Pulmonary artery endothelial cell (primary cell): Measurements from ENCODE around the gene AK2. TPM values are rescaled to one million over a fixed set of nuclear protein-coding genes. Genes with fewer than 3 reads are reported as not detected.
"Not testable (repeated sequence)": the region's sequence is repeated elsewhere in the genome, so short reads cannot be mapped to it uniquely, and the experiment has no call there.

Source experiments
- DNase-seq: peaks from one replicate; pipeline ENCODE4 v3.0.0-alpha.2; 2011; ENCODE audit warnings: low read depth, low spot score
- total RNA-seq: library from RNA; depleted of rRNA; stranded (reverse); fragments of >200 nt; gene quantifications from 2 replicates; pipeline ENCODE4 v1.2.3, GENCODE V29; 2014

AK2 gene
- total RNA-seq, 1 donor from 2014 or later: 102 TPM

DNA sequence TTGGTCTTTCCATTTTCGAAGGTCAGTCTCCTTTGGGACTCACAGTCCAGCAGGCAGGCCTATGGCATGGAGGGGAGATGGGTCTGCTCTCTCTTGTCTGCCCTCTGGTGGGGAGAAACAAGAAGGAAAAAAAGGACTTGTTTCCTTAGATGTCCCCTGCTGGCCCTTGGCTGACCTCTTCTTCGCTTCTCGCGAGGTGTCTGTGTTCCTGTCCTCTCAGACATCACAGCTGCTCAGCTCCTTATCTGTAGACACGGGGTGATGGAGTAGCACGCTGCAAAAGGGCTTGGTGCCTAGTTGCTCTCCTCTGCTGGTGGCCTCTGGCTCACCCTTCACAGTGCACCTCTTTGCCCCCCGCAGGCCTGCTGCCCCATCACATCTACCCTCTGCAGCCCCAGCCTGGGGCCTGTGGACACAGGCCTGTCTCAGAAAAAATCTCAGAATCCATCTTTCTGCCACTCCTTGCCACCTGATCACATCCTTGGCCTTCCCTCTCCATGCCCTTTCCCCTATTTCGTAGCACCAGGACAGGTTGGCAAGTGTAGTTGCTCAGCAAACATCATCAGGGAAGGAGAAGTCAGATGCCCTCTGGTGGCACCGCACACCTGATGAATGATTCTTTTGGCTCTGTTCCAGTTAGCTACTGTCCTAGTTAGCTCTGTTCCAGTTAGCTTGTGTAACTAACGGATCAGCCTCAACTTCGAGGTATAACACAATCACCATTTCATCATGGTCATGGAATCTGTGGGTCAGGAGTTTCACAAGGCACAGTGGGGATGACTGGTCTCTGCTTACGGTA is 18.7 kb upstream of the AK2 start:
- peak; percentile 80 for DNase-seq

DNA sequence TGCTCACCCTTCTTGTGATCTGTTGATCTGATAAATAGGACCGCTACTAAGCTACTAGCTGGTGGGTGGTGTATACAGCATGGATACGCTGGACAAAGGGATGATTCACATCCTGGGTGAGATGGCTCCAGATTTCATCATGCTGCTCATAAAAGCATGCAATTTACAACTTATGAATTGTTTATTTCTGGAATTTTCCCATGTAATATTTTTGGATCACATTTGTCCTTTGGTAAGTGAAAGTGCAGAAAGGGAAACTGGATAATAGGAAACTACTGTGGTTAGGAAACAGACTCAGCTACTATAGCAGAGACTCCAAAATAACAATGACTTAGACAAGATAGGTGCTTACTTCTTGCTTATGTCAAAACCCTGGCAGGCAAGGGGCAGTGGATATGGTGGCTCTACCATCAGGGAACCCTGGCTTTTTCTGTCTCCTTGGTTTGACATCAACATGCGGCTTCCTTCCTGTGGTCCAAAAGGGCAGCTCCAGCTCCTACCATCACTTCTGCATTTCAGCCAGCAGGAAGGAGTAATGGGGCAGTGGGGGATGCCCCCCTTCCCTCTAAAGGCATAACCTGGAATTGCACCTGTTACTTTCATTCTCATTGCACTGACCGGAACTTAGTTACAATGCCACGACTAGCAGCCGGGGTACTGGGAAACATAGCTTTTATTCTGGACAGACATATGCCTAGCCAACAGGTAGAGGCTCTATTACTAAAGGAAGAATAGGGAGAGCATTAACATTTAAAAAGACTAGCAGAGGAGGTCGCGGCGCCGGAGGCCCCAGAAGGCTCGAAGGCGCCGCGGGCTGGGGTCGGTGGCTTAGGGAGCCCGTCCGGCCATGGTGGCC is 13.8 kb upstream of the AK2 start:
- no peak for DNase-seq

DNA sequence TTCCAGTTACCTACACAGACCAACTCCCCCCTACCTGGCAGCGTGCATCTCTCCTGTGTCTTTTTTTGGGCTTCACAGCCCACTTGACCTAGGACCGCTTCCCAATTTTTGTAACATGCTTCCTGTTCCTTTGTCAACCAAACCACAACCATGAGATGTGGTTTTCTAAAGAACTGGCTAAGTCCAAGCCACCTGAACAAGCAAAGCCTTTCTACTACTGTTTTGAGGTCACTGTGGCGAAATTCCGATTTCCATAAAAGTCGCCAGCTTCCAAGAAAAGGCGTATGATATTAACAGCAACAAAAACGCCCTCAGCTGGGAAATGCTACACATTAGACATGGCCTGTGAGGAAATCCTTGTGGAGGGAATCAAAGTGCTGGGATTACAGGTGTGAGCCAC is 12.7 kb upstream of the AK2 start:
- no peak for DNase-seq

DNA sequence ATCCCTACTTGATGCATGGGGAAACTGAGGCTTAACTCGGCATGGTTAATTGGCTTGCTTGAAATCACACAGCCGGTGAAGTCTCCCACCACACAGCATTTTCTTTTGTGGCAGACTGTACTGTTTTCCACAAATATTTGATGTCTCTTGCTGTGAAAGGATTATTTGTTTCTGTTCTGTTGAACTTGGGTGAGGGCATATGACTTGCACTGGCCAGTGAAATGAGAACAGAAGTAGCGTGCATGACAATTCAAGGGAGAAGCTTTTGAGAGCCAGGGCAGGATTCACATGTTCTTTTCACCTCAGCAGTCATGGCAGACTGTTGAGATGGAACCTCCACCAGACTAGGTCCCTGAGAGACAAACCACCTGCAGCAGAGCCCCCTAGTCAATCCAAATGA is 11.7 kb upstream of the AK2 start:
- no peak for DNase-seq

DNA sequence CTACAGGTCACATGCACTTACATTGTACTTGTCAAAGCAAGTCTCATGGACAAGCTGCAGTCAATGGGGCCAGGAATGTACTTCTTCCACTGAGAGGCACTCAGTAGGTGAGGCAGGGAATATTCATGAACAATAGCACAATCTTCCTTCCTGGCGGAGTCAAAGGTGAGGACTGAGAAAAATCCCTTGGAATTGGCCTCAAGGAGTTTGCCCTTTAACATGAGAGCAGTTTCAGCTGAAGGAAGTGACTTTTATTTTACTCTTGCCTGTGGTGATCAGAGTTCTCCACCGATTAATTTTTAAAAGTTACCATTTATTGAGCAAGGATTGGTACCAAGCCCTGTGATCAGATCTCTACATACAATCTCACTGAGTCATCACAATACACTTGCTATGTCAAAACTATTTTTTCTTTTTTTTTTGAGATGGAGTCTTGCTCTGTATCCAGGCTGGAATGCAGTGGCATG is 11.2 kb upstream of the AK2 start:
- DNase-seq: no peak

DNA sequence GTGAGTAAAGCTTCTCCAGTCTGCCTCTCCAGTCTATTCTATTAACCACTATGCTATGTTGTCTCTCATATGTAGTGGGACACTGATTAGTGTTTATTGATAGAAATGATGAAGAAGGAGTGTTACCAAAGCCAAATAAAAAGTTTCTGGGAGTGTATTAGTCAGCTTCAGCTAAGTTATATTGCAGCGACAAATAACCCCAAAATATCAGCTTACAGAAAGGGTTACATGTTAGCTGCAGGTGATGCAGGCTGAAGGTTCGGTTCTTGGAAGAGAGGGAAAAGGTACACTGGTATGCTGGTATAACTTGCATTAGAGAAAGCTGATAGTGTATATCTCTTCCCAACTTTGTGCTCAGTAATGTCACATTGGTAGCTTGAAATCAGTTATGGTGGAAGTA is 10.6 kb upstream of the AK2 start:
- no peak for DNase-seq

DNA sequence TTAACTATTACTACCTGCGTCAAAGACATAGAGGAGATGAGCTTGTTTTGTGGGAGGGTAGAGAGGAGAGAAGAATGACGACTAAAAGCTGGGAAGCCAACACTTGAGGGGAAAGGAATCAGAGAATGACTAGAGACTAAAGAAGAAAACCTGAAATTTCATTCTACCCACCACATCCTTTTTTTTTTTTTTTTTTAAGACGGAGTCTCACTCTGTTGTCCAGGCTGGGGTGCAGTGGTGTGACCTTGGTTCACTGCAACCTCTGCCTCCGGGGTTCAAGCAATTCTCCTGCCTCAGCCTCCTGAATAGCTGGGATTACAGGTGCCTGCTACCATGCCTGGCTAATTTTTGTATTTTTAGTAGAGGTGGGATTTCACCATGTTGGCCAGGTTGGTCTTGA is 9.6 kb upstream of the AK2 start:
- DNase-seq: not testable (repeated sequence)

DNA sequence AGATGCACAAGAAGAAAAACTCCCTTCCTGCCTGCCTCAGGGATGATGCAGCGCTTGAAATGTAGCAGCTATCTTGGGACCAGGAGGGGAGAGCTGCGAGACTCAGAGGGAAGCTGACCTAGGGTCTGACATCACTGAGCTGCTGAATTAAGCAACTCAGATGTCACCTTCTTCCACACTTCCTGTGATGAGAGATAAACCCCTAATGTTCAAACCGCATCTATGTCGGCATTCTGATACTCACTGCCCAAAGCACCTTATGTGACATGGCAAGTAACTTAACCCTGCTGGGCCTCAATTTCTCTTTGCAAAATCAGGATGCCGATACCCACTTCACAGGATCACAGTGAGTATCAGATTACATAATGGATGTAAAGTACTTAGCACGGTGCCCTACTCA is 9.1 kb upstream of the AK2 start:
- DNase-seq: no peak

DNA sequence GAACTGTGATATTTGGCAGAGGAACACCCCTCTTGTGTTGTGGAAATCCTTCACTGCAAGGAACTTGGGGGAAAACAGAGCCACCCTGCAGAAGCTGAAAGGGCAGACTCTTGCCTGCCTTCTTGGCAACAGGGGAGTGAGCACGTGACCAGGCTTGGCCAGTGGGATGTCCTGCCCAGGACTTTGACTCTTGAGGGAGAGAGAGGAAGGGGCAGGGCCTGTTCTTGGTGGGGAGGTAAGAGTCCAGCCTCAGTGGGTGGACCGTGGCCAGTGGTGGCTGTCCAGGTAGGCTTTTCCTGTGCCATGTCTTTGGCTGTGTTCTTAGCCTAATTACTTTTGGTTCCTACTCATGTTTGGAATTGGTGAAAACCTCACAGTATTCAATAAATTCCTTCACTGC is 8.6 kb upstream of the AK2 start:
- DNase-seq: no peak

DNA sequence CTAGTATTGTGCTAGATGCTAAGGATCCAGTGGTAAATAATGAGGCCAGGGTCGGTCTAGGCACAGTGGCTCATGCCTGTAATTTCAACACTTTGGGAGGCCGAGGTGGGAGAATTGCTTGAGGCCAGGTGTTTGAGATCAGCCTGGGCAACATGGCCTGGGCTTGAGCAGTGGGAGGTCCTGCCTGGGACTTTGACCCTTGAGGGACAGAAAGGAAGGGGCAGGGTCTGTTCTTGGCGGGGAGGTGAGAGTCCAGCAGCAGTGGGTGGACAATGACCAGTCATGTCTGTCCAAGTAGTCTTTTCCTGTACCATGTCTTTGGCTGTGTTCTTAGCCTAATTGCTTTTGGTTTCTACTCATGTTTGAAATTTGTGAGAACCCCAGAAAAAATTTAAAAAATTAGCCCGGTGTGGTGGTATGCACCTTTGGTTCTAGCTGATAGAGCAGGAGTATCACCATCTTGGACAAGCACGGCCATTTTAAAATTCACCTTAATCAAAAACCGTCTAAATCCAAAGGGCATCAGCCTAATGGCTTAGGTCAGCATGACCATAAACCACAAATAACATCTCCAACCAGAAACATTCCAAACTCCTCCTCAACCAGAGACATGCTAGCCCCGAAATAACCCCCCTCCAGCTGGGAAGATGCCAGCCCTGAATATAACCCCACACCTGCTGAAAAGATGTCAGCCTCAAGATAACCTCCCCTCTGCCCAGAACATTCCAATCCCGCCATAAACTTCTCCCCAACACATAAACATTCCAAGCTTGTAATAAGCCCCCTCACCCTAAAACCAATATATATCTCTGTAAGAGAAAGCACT is 6.8 kb upstream of the AK2 start:
- DNase-seq: no peak

DNA sequence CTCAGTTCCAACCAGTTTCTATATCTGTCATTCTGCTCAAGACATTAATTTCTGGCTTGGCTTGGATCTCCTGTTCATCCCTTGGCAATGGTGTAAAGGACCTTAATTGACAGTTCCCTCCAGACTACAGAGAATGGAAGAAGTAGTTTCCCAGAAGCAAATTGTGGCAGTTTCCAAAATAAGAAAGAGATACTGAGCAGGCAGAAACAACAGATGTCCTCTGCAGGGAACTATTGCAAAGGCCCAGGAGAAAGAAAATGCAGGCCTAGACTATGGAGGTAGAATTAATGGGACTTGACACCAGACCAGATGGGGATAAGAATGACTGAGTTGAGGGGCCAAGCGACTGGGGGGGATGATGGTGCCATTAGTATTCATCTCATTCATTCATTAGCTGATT is 6.1 kb upstream of the AK2 start:
- DNase-seq: no peak

DNA sequence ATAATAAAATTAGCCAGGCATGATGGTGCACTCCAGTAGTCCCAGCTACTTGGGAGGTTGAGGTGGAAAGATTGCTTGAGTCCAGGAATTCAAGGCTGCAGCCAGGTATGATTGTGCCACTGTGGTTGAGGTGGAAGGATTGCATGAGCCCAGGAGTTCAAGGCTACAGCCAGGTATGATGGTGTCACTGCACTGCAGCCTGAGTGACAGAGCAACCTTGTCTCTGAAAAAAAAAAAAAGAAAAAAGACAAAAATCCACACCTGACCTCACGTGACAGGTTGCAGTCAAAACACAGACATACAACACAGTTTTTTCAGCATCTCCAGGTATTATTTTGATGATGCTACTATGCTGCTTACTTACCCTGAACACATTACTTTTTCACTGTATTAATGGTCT is 4.3 kb upstream of the AK2 start:
- no peak for DNase-seq

DNA sequence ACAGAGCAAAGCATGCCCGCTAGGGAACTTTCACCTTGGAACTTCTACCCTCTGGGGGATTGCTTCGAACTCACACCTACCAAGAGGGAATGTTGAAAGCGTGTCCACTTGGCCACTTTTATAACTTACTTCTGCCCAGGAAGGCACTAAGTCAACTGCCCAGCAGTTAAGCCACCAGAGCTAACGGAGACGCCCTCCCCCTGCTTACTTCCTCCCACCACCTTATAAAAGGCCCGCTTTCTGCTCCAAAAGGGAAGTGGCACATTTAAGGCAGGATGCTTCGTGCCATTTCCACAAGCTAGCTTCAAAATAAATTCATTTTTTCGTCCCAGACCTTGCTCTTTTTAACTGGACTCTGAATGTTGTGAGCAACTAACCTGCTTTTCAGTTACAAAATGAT is 3.2 kb upstream of the AK2 start:
- no peak for DNase-seq

DNA sequence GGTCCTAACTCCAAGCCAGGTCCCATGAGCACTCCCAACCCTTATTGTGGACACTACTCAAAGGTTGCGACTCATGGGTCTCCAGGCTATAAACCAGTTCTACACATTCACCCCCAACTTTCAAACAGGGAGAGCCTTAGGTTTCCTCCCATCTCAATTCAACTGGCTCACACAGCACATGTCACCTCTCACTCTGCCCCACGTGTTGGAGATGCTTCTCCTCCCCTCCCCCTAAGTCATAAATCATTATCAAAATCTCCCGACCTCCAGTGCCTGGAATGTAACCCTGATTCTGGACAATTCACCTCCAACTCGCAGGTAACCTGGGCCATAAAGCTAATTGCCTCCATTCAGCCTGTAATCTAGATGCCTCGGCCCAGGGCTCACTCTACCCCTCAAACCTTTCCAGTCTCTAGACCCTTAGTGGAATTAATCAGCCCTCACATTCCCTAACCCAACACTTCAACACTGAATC is 595 bp downstream of the AK2 start:
- no peak for DNase-seq

DNA sequence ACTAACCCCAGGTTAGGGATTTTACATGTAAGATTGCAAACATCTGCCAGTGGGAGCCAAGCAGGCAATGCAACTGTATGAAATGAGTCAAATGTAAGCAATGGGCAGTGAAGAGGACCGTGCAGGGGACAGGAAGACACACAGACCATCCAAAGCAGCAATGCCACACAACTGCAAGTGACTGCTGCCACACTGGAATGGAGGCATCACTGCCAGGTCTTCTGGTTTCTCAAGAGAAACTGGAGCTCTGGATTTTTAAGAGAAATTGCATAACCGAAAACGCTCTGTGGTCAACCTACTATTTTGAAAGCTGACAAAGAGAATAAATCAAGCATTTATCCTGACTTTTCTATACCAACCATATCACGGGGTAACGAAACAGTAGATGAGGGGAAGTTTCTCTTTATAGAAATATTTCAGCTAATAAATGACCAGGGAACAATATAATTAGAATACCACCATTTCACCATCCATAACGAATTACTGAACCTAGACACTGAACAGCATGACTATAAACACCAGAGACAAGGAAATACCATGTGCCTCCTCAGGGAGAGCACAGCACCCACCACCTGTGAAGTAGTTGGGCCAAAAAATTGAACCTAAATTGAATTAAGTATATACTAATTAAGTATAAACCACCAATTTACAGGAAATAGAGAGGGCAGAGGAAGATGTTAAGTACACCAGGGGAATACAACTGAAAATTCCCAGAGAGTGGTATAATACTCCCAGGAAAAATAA is 4.4 kb downstream of the AK2 start:
- no peak for DNase-seq

DNA sequence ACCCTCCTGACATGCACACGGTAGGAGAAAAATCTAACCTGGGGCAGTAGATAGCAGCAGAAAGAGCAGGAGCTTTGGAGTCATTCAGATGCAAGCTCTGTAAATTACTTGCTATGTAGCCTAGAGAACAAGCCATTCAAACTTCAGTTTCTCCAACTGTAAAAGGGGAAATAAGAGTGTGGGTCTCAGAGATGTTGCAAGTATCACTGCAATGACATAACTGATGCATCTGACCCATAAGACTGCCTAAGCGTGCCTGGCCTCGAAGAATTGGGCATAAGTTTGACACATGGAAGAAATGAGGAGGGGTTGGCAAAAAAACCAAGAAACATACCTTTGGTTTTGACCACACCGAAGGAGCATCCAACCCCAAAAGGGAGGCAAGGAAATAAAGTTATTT is 5.2 kb downstream of the AK2 start:
- no peak for DNase-seq

DNA sequence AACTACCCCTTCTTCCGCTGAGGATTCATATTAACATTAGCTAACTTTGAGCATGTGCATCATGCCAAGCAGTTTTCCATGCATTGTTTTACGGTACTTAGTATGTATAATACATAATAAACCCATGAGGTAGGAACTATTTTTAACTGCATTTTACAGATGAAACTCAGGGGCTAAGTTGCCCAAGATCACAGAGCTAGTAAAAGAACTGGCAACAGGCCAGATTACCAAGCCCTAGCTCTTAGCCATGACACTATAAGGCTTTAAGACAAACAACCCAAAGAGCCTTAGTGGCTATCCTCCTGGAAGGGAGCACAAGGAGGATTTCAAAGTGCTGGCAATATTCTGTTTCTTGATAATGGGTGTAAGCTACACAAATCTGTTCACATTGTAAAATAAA is 6.1 kb downstream of the AK2 start:
- DNase-seq: no peak

DNA sequence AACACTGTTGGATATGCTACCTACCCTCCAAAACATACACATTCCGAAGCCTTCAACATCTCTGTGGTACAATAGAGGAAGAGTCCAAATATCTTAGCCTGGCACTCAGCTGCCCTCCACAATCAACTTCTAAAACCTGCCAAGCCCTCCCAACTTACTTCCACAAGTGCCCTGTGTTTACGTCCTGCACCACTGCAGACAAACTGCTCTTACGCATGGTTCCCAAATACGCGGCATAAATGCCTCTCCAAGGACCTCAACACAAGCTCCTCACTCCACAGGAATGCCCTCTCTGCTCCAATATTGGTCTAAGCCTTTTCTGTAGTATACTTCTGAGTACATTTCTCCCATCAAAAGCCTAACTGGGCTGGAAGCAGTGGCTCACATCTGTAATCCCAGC is 6.8 kb downstream of the AK2 start:
- no peak for DNase-seq

DNA sequence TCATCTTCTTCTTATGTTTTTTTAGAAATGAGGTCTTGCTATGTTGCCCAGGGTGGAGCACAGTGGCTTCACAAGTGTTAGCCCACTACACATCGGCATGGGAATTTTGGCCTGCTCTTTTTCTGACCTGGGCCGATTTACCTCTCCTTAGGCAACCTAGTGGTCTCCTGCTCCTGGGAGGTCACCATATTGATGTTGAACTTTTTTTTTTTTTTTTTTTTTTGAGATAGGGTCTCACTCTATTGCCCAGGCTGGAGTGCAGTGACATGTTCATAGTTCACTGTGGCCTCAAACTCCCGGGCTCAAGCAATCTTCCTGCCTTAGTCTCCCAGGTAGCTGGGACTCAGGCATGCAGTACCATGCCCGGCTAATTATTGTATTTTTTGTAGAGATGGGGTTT is 7.5 kb downstream of the AK2 start:
- DNase-seq: no peak

DNA sequence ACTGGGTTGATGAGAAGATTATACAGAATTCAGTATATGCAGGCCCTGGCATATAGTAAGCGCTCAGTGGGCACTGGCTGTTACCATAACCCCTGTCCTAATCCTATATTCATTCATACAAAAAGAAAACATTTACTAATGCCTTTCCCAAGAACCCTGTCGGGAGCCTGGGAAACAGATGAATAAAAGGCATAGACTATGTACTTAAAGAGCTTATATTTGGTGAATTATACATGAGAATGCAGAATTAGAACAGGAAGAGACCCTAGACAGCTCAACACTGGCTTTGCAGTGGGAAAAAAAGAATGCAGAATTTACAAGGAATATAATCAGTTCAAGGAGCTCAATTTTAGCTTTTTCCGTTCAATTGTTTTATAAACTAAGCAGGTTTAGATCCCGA is 10.9 kb downstream of the AK2 start:
- no peak for DNase-seq

DNA sequence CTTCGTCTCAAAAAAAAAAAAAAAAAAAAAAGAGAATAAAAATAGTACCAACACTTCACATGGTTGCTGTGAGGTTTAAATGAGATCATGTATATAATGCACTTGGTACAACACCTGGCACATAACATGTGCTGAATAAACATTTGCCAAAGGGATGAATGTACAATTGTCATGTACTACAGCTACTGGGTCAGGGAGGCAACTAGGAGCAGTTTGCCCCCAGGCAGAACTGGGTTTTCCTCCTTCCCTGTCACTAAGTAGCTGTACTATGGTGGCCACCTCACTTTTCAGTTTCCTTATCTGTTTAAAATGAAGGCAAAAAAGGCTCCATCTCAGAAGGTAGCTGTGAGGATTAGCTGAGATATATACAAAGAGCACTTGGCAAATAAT is 11.5 kb downstream of the AK2 start:
- DNase-seq: no peak
